ENCODE data around the gene NEDD1. TPM values are rescaled to one million over a fixed set of nuclear protein-coding genes. Genes with fewer than 3 reads are reported as not detected.

Gene NEDD1
- total and polyA plus RNA-seq, 4 donors: 7.8 to 15.0 (median 12.1) TPM

GRCh38 chr12:96985515-96986362 lies 78.7 kb downstream of the NEDD1 start:
- DNase-seq: peak in 1 of 2 donors; percentile 76
- intact Hi-C loops (cut with DNase I): loop anchor here (5.0 to 10.0 kb wide), 3 partner anchors 322 to 1389 kb away; no protein-coding TSS in a partner anchor

GRCh38 chr12:96986883-96987523 lies 79.9 kb downstream of the NEDD1 start:
- DNase-seq: no peak
- Histone ChIP-seq H3K4me1 (ENCODE audit: control insufficient read depth in 1 of 2, insufficient read depth in 2 of 2, low read length in 2 of 2) (no peaks in the 10 kb centered on the region), H3K4me3 (ENCODE audit: low read length in 2 of 2) (no peak overlapping the region), H3K27me3 (ENCODE audit: control insufficient read depth in 1 of 2, insufficient read depth in 2 of 2, low read length in 1 of 2) (no peaks in the 10 kb centered on the region), H3K36me3 (ENCODE audit: control insufficient read depth in 1 of 2, insufficient read depth in 2 of 2, low read length in 1 of 2) (no peaks in the 10 kb centered on the region), H3K9me3 (ENCODE audit: control insufficient read depth, low read length) (no peaks in the 10 kb centered on the region), H3K27ac (ENCODE audit: low read depth in 1 of 2, low read length in 2 of 2) (no peak overlapping the region)
- WGBS, 2 donors: 47% methylated on average over 2 of the region's 2 CpGs
- ATAC-seq (ENCODE audit: low FRiP score): no peak
- intact Hi-C loops (cut with DNase I): loop anchor here (5.0 to 10.0 kb wide), 3 partner anchors 320 to 1388 kb away; no protein-coding TSS in a partner anchor

More at GRCh38 chr12:96985515-96986362, 78.7 kb downstream of the NEDD1 start:
- Histone ChIP-seq H3K9me3 (ENCODE audit: control insufficient read depth, low read length) (no peaks in the 10 kb centered on the region), H3K36me3 (ENCODE audit: control insufficient read depth in 1 of 2, insufficient read depth in 2 of 2, low read length in 1 of 2) (no peaks in the 10 kb centered on the region), H3K27me3 (ENCODE audit: control insufficient read depth in 1 of 2, insufficient read depth in 2 of 2, low read length in 1 of 2) (no peaks in the 10 kb centered on the region), H3K4me1 (ENCODE audit: control insufficient read depth in 1 of 2, insufficient read depth in 2 of 2, low read length in 2 of 2) (peaks cover 0 to 4% of the 10 kb centered on the region in 2 donors), H3K4me3 (ENCODE audit: low read length in 2 of 2) (peak overlapping the region; percentile 27 to 59), H3K27ac (ENCODE audit: low read depth in 1 of 2, low read length in 2 of 2) (no peak overlapping the region)
- peak; percentile 83 for ATAC-seq (ENCODE audit: low FRiP score)
- 2 to 5% methylated on average over 56 of the region's 56 CpGs for WGBS, 2 donors

DNA sequence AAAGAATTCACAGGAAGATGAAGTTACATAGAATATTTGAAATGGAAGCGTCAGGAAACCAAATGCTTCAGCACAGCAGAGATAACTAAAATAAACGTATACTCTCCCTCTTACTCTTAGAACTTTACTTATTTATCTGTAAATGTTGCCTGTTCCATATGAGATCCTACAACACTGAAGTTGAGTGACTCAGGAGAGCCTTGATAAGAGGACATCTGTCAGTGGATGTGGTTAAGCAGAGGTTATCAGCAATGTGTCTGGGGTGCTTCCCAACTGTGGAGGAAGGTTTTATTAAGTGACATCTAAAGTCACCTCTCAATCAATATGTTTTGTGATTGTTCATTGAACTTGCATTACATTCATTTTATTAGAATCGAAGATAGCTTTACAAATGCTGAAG lies 81.9 kb downstream of the NEDD1 start:
- Histone ChIP-seq H3K27ac (ENCODE audit: low read depth in 1 of 2, low read length in 2 of 2) (no peak overlapping the region), H3K36me3 (ENCODE audit: control insufficient read depth in 1 of 2, insufficient read depth in 2 of 2, low read length in 1 of 2) (no peaks in the 10 kb centered on the region), H3K4me1 (ENCODE audit: control insufficient read depth in 1 of 2, insufficient read depth in 2 of 2, low read length in 2 of 2) (no peaks in the 10 kb centered on the region), H3K9me3 (ENCODE audit: control insufficient read depth, low read length) (no peaks in the 10 kb centered on the region), H3K4me3 (ENCODE audit: low read length in 2 of 2) (no peak overlapping the region), H3K27me3 (ENCODE audit: control insufficient read depth in 1 of 2, insufficient read depth in 2 of 2, low read length in 1 of 2) (no peaks in the 10 kb centered on the region)
- intact Hi-C loops (cut with DNase I): loop anchor here (2.0 to 10.0 kb wide), 4 partner anchors 318 to 1386 kb away; no protein-coding TSS in a partner anchor
- 83 to 87% methylated on average over 3 of the region's 3 CpGs for WGBS, 2 donors
- ATAC-seq (ENCODE audit: low FRiP score) (no peak), DNase-seq (no peak)

GRCh38 chr12:96989916-96990315 lies 82.9 kb downstream of the NEDD1 start:
- Histone ChIP-seq H3K27me3 (ENCODE audit: control insufficient read depth in 1 of 2, insufficient read depth in 2 of 2, low read length in 1 of 2) (no peaks in the 10 kb centered on the region), H3K27ac (ENCODE audit: low read depth in 1 of 2, low read length in 2 of 2) (no peak overlapping the region), H3K4me3 (ENCODE audit: low read length in 2 of 2) (no peak overlapping the region), H3K9me3 (ENCODE audit: control insufficient read depth, low read length) (no peaks in the 10 kb centered on the region), H3K36me3 (ENCODE audit: control insufficient read depth in 1 of 2, insufficient read depth in 2 of 2, low read length in 1 of 2) (no peaks in the 10 kb centered on the region), H3K4me1 (ENCODE audit: control insufficient read depth in 1 of 2, insufficient read depth in 2 of 2, low read length in 2 of 2) (no peaks in the 10 kb centered on the region)
- 48 to 50% methylated on average over 5 of the region's 5 CpGs for WGBS, 2 donors
- DNase-seq: no peak
- ATAC-seq (ENCODE audit: low FRiP score): no peak
- intact Hi-C loops (cut with DNase I): loop anchor here (2.0 to 10.0 kb wide), 4 partner anchors 317 to 1385 kb away; no protein-coding TSS in a partner anchor

DNA sequence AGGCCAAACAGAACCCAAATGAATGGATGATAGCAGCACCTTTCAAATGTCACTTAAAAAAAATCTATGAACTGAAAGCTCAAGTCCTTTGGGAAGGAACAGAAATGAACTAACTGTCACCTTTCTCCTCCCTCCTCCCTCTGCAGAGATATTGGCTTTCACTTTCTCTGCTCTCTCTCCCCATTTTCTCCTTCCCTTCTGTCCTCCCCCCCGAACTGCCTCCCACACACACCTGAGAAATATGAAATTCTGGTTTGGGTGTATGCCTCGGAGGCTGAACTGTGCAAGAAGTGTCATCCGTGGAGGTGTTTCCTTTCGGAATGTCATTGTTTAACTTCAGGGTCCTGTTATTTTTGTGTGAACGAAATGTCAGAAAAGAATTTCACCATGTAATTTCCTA lies 87.8 kb downstream of the NEDD1 start:
- DNase-seq: no peak
- H3K27me3 ChIP-seq (ENCODE audit: control insufficient read depth in 1 of 2, insufficient read depth in 2 of 2, low read length in 1 of 2): no peaks in the 10 kb centered on the region
- 74 to 79% methylated on average over 5 of the region's 5 CpGs for WGBS, 2 donors
- no peak for ATAC-seq (ENCODE audit: low FRiP score)
- H3K9me3 ChIP-seq (ENCODE audit: control insufficient read depth, low read length): no peaks in the 10 kb centered on the region
- intact Hi-C loops (cut with DNase I): no loop called here
- no peaks in the 10 kb centered on the region for H3K4me1 ChIP-seq (ENCODE audit: control insufficient read depth in 1 of 2, insufficient read depth in 2 of 2, low read length in 2 of 2)
- H3K4me3 ChIP-seq (ENCODE audit: low read length in 2 of 2): no peak overlapping the region
- no peak overlapping the region for H3K27ac ChIP-seq (ENCODE audit: low read depth in 1 of 2, low read length in 2 of 2)
- H3K36me3 ChIP-seq (ENCODE audit: control insufficient read depth in 1 of 2, insufficient read depth in 2 of 2, low read length in 1 of 2): no peaks in the 10 kb centered on the region

GRCh38 chr12:96995861-96996260 lies 88.8 kb downstream of the NEDD1 start:
- Histone ChIP-seq H3K27ac (ENCODE audit: low read depth in 1 of 2, low read length in 2 of 2) (no peak overlapping the region), H3K27me3 (ENCODE audit: control insufficient read depth in 1 of 2, insufficient read depth in 2 of 2, low read length in 1 of 2) (no peaks in the 10 kb centered on the region), H3K36me3 (ENCODE audit: control insufficient read depth in 1 of 2, insufficient read depth in 2 of 2, low read length in 1 of 2) (no peaks in the 10 kb centered on the region), H3K9me3 (ENCODE audit: control insufficient read depth, low read length) (no peaks in the 10 kb centered on the region), H3K4me3 (ENCODE audit: low read length in 2 of 2) (no peak overlapping the region), H3K4me1 (ENCODE audit: control insufficient read depth in 1 of 2, insufficient read depth in 2 of 2, low read length in 2 of 2) (no peaks in the 10 kb centered on the region)
- no peak for ATAC-seq (ENCODE audit: low FRiP score)
- no peak for DNase-seq
- intact Hi-C loops (cut with DNase I): no loop called here
- 69 to 74% methylated on average over 6 of the region's 6 CpGs for WGBS, 2 donors

GRCh38 chr12:96997797-96998484 lies 90.9 kb downstream of the NEDD1 start:
- no peak for ATAC-seq (ENCODE audit: low FRiP score)
- 86 to 88% methylated on average over 7 of the region's 7 CpGs for WGBS, 2 donors
- Histone ChIP-seq H3K4me1 (ENCODE audit: control insufficient read depth in 1 of 2, insufficient read depth in 2 of 2, low read length in 2 of 2) (no peaks in the 10 kb centered on the region), H3K36me3 (ENCODE audit: control insufficient read depth in 1 of 2, insufficient read depth in 2 of 2, low read length in 1 of 2) (no peaks in the 10 kb centered on the region), H3K9me3 (ENCODE audit: control insufficient read depth, low read length) (no peaks in the 10 kb centered on the region), H3K4me3 (ENCODE audit: low read length in 2 of 2) (no peak overlapping the region), H3K27ac (ENCODE audit: low read depth in 1 of 2, low read length in 2 of 2) (no peak overlapping the region), H3K27me3 (ENCODE audit: control insufficient read depth in 1 of 2, insufficient read depth in 2 of 2, low read length in 1 of 2) (no peaks in the 10 kb centered on the region)
- intact Hi-C loops (cut with DNase I): no loop called here
- DNase-seq: no peak

DNA sequence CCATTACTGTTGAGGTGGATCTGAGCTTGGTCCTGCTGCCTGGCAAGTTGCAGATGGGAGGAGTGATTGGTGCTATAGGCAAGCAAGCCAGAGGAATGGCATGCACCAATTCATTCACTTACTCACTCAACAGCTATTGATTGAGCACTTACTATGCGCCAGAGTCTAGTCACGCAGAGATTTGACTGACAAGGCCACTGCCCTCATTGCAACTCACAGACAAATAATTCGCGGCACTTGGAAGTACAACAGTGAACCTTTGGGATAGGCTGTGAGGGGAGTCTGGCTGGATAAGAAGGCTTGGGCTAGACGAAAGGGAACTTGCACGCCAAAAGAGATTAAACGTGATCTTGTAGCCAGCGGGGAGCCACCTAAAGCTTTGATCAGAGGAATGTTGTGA lies 96.2 kb downstream of the NEDD1 start:
- ATAC-seq (ENCODE audit: low FRiP score): no peak
- H3K27me3 ChIP-seq (ENCODE audit: control insufficient read depth in 1 of 2, insufficient read depth in 2 of 2, low read length in 1 of 2): no peaks in the 10 kb centered on the region
- H3K4me3 ChIP-seq (ENCODE audit: low read length in 2 of 2): no peak overlapping the region
- no peak for DNase-seq
- intact Hi-C loops (cut with DNase I): no loop called here
- H3K9me3 ChIP-seq (ENCODE audit: control insufficient read depth, low read length): no peaks in the 10 kb centered on the region
- no peaks in the 10 kb centered on the region for H3K36me3 ChIP-seq (ENCODE audit: control insufficient read depth in 1 of 2, insufficient read depth in 2 of 2, low read length in 1 of 2)
- WGBS, 2 donors: 86 to 87% methylated on average over 8 of the region's 8 CpGs
- H3K4me1 ChIP-seq (ENCODE audit: control insufficient read depth in 1 of 2, insufficient read depth in 2 of 2, low read length in 2 of 2): no peaks in the 10 kb centered on the region
- H3K27ac ChIP-seq (ENCODE audit: low read depth in 1 of 2, low read length in 2 of 2): no peak overlapping the region

All from aorta (tissue), 5 donors.